DOHH2 (cell line): ENCODE results near the gene MEIOB.

Experiments
- H3F3A ChIP-seq: fragments of 200-600 bp; sonication (generic), shearing (Covaris generic); 2 replicates; pipeline ENCODE4 v1.6.0; 2016; ENCODE audit warnings: antibody characterized with exemption, mild to moderate bottlenecking; ENCODE audit not compliant: control insufficient read depth, insufficient read depth
- H3K27ac ChIP-seq: fragments of 200-600 bp; sonication (generic); 2 replicates; pipeline ENCODE4 v1.5.1; 2014; ENCODE audit warnings: low read depth, mild to moderate bottlenecking, low read length, moderate library complexity
- H3K27me3 ChIP-seq: fragments of 200-600 bp; sonication (generic); 2 replicates; pipeline ENCODE4 v1.6.1; 2014; ENCODE audit warnings: mild to moderate bottlenecking, low read length, mixed read lengths; ENCODE audit not compliant: control insufficient read depth
- H3K36me3 ChIP-seq: fragments of 200-600 bp; sonication (generic); 2 replicates; pipeline ENCODE4 v1.6.1; 2014; ENCODE audit warnings: mild to moderate bottlenecking, low read length, moderate library complexity, mixed read lengths; ENCODE audit not compliant: control insufficient read depth
- H3K4me1 ChIP-seq: fragments of 200-600 bp; sonication (generic); 2 replicates; pipeline ENCODE4 v1.6.1; 2014; ENCODE audit warnings: mild to moderate bottlenecking, low read length, mixed read lengths; ENCODE audit not compliant: control insufficient read depth
- H3K4me2 ChIP-seq: fragments of 200-600 bp; sonication (generic); 2 replicates; pipeline ENCODE4 v1.6.0; 2014; ENCODE audit warnings: mild to moderate bottlenecking, low read length, moderate library complexity
- H3K4me3 ChIP-seq: fragments of 200-600 bp; sonication (generic); 2 replicates; pipeline ENCODE4 v1.5.1; 2014; ENCODE audit warnings: mild to moderate bottlenecking, low read length, mixed read lengths
- H3K79me2 ChIP-seq: fragments of 200-600 bp; sonication (generic); 2 replicates; pipeline ENCODE4 v1.6.1; 2014; ENCODE audit warnings: mild to moderate bottlenecking, low read length, mixed read lengths; ENCODE audit not compliant: control insufficient read depth
- H3K9me2 ChIP-seq: fragments of 200-600 bp; sonication (generic); replicated peaks from 2 replicates; pipeline ENCODE4 v1.6.1; 2014; ENCODE audit warnings: mild to moderate bottlenecking, low read length, mixed read lengths; ENCODE audit not compliant: control insufficient read depth
- H3K9me3 ChIP-seq: fragments of 200-600 bp; sonication (generic); 2 replicates; pipeline ENCODE4 v1.6.1; 2014; ENCODE audit warnings: antibody characterized with exemption, low read length, mixed read lengths; ENCODE audit not compliant: control insufficient read depth, insufficient read depth
- H4K20me1 ChIP-seq: fragments of 200-600 bp; sonication (generic); 2 replicates; pipeline ENCODE4 v1.6.0; 2014; ENCODE audit warnings: low read depth, mild to moderate bottlenecking, antibody characterized with exemption, low read length, moderate library complexity; ENCODE audit not compliant: control insufficient read depth, insufficient read depth
- CTCF ChIP-seq: fragments of 200-600 bp; sonication (generic); IDR thresholded peaks from one replicate; pipeline ENCODE4 v1.5.1; 2014; ENCODE audit warnings: antibody characterized with exemption, mild to moderate bottlenecking, low read depth, low read length; ENCODE audit not compliant: poor library complexity, severe bottlenecking
- EZH2phosphoT487 ChIP-seq: fragments of 200-600 bp; sonication (generic); IDR thresholded peaks from 2 replicates; pipeline ENCODE4 v1.6.1; 2017; ENCODE audit warnings: borderline replicate concordance, mild to moderate bottlenecking, antibody characterized with exemption, low read length, moderate library complexity, mixed read lengths

Gene MEIOB

GRCh38 chr16:1784977-1785845 is 86.8 kb downstream of the MEIOB start:
- Histone ChIP-seq H3K27ac (no peak overlapping the region), H3K4me2 (no peak overlapping the region), H3K9me3 (no peaks in the 10 kb centered on the region), H3K9me2 (no peaks in the 10 kb centered on the region), H3K79me2 (peaks cover 62% of the 10 kb centered on the region), H3K36me3 (peaks cover 22% of the 10 kb centered on the region), H3K4me3 (no peak overlapping the region), H3K4me1 (peaks cover 16% of the 10 kb centered on the region), H3F3A (no peaks in the 10 kb centered on the region), H4K20me1 (0 out of 2 replicates have a peak, but pooled peaks cover 5% of the 10 kb centered on the region), H3K27me3 (no peaks in the 10 kb centered on the region)
- TF ChIP-seq EZH2phosphoT487, result no peak
- TF ChIP-seq CTCF, result no peak
